Neural progenitor cell (in vitro differentiated cells): ENCODE measurements around the gene CLCN4. TPM values are rescaled to one million over a fixed set of nuclear protein-coding genes. Genes with fewer than 3 reads are reported as not detected.
A peak's percentile ranks its signal among the peaks of the same experiment; 100 is the strongest.

ENCODE experiments used
- DNase-seq: peaks from one replicate; pipeline ENCODE4 v3.0.0-alpha.2; 2016; ENCODE audit warnings: low spot score
- H2AFZ ChIP-seq: fragments of 200-600 bp; sonication (generic); replicated peaks from 2 replicates; pipeline ENCODE4 v1.6.1; 2016; ENCODE audit warnings: antibody characterized with exemption
- H3F3A ChIP-seq: fragments of 200-600 bp; sonication (generic); 2 replicates; pipeline ENCODE4 v1.6.1; 2016; ENCODE audit warnings: antibody characterized with exemption, low read depth
- H3K27ac ChIP-seq: fragments of 200-600 bp; sonication (generic); 2 replicates; pipeline ENCODE4 v1.5.1; 2016; ENCODE audit warnings: mild to moderate bottlenecking
- H3K27me3 ChIP-seq: fragments of 200-600 bp; sonication (generic); 2 replicates; pipeline ENCODE4 v1.6.1; 2016; ENCODE audit warnings: mild to moderate bottlenecking, moderate library complexity
- H3K36me3 ChIP-seq: fragments of 200-600 bp; sonication (generic); 2 replicates; pipeline ENCODE4 v1.5.1; 2016
- H3K4me1 ChIP-seq: fragments of 200-600 bp; sonication (generic); 2 replicates; pipeline ENCODE4 v1.6.1; 2016; ENCODE audit warnings: mixed run types
- H3K4me2 ChIP-seq: fragments of 200-600 bp; sonication (generic); 2 replicates; pipeline ENCODE4 v1.6.1; 2016
- H3K4me3 ChIP-seq: fragments of 200-600 bp; sonication (generic); 2 replicates; pipeline ENCODE4 v1.5.1; 2016
- H3K79me2 ChIP-seq: fragments of 200-600 bp; sonication (generic); 2 replicates; pipeline ENCODE4 v1.6.1; 2016; ENCODE audit warnings: low read depth
- H3K9ac ChIP-seq: fragments of 200-600 bp; sonication (generic); 2 replicates; pipeline ENCODE4 v1.6.1; 2016
- H3K9me3 ChIP-seq: fragments of 200-600 bp; sonication (generic); 2 replicates; pipeline ENCODE4 v1.5.1; 2016; ENCODE audit warnings: low read depth
- H4K20me1 ChIP-seq: fragments of 200-600 bp; sonication (generic); 2 replicates; pipeline ENCODE4 v1.6.1; 2016; ENCODE audit warnings: low read depth
- H3K27ac Mint-ChIP-seq: 3 replicates; pipeline ENCODE4 v1.8.0; 2021; ENCODE audit warnings: mixed read lengths
- H3K27me3 Mint-ChIP-seq: 2 replicates; pipeline ENCODE4 v1.8.0; 2022; ENCODE audit warnings: low read depth, mild to moderate bottlenecking, inconsistent platforms, moderate library complexity, mixed read lengths; ENCODE audit not compliant: insufficient read depth
- H3K36me3 Mint-ChIP-seq: 3 replicates; pipeline ENCODE4 v1.8.0; 2021; ENCODE audit warnings: mixed read lengths
- H3K4me1 Mint-ChIP-seq: 3 replicates; pipeline ENCODE4 v1.8.0; 2021; ENCODE audit warnings: mixed read lengths
- H3K4me3 Mint-ChIP-seq: 3 replicates; pipeline ENCODE4 v1.8.0; 2021; ENCODE audit warnings: mild to moderate bottlenecking, moderate library complexity, mixed read lengths
- H3K9me3 Mint-ChIP-seq: 3 replicates; pipeline ENCODE4 v1.8.0; 2020; ENCODE audit warnings: mixed read lengths
- CTCF ChIP-seq: fragments of 200-600 bp; sonication (generic); IDR thresholded peaks from 2 replicates; pipeline ENCODE4 v1.5.1; 2017; ENCODE audit warnings: antibody characterized with exemption, mild to moderate bottlenecking
- EZH2 ChIP-seq: fragments of 200-600 bp; sonication (generic); IDR thresholded peaks from 2 replicates; pipeline ENCODE4 v1.6.1; 2017; ENCODE audit warnings: antibody characterized with exemption, mild to moderate bottlenecking, moderate library complexity
- EZH2phosphoT487 ChIP-seq: fragments of 200-600 bp; sonication (generic); IDR thresholded peaks from 2 replicates; pipeline ENCODE4 v1.6.1; 2017; ENCODE audit warnings: antibody characterized with exemption
- total RNA-seq: library from RNA; depleted of rRNA; stranded (reverse); fragments of >200 nt; gene quantifications from 2 replicates; pipeline ENCODE4 v1.2.3, GENCODE V29; 2015; ENCODE audit warnings: low replicate concordance

Gene CLCN4
- total RNA-seq, 1 donor from 2014 or later = 6.6 TPM

DNA sequence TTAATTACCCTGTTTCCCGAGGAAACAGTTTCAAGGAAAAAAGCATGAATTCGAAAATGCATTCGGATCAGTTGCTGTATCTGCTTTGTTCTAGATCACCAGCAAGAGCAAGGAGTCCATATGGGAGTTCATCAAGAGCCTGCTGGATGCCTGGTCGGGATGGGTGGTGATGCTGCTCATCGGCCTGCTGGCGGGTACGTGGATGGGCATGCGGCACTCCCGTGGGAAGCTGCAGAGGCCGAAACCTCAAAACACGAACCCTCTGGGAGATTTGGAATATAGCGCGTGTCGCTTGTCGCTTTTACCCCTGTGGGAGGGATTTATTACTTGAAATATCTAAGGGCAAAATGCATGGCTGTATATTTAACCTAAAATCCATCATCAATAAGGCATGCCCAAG is 30.6 kb downstream of the CLCN4 start:
- no peak overlapping the region for H2AFZ ChIP-seq
- Mint-ChIP-seq H3K4me3 (no peak overlapping the region), H3K27me3 (peaks cover 11% of the 10 kb centered on the region), H3K4me1 (peaks cover 12% of the 10 kb centered on the region), H3K27ac (no peak overlapping the region), H3K9me3 (peaks cover 8% of the 10 kb centered on the region), H3K36me3 (peaks cover 5% of the 10 kb centered on the region)
- H3K4me2 ChIP-seq = no peak overlapping the region
- H3K27ac ChIP-seq = no peak overlapping the region
- no peaks in the 10 kb centered on the region for H3K4me1 ChIP-seq
- H3K9ac ChIP-seq = no peak overlapping the region
- TF ChIP-seq EZH2phosphoT487 = no peak
- H3K79me2 ChIP-seq = no peaks in the 10 kb centered on the region
- no peaks in the 10 kb centered on the region for H4K20me1 ChIP-seq
- no peak overlapping the region for H3K4me3 ChIP-seq
- no peaks in the 10 kb centered on the region for H3K27me3 ChIP-seq
- H3K9me3 ChIP-seq = no peaks in the 10 kb centered on the region
- H3K36me3 ChIP-seq = no peaks in the 10 kb centered on the region
- no peaks in the 10 kb centered on the region for H3F3A ChIP-seq
- DNase-seq = no peak

DNA sequence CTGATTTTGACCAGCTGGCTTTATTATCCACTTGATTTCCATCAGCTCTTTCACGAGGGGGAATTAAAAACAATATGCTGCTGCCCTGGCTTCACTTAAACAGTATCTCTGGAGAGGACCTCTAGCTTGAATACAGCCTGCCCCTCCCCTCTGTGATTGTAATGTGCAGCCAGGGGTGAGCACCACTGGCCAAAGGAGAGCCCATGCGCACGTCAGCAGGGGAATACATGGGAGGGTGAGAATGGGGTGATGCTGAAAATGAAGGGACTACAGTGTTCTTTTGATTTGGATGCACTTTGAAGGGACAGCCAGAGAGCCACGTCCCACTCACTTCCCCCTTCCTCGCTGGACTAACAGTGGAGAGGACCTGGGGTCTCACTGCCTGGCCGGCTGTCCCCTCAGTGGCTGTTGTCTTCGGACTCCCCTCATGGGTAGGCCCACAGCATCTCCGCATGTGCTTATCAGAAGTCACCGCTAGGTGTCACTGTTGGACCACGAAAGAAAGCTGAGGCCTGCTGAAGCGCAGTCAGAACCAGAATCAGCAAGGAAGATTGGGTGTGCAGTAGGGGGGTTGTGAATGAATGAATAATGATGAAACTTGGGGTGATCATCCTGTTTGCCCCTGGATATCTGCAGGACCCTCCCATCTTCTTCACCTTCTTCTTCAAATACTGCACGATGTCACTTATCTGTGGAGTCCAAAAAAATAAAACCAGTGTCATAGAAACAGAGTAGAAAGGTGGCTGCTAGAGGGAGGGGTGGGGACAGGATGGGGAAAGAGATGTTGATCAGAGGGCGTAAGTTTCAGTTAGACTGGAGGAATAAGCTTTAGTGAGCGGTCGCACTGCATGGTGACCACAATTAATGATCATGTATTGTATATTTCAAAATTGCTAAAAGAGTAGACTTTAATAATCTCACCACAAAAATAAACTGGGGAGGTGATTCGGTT is 32.8 kb downstream of the CLCN4 start:
- no peaks in the 10 kb centered on the region for H3K79me2 ChIP-seq
- no peak overlapping the region for H3K4me3 ChIP-seq
- TF ChIP-seq CTCF = peak; percentile 82
- TF ChIP-seq EZH2 = no peak
- Mint-ChIP-seq H3K27me3 (peaks cover 6% of the 10 kb centered on the region), H3K27ac (no peak overlapping the region), H3K4me1 (peaks cover 12% of the 10 kb centered on the region), H3K36me3 (peaks cover 5% of the 10 kb centered on the region), H3K4me3 (no peak overlapping the region), H3K9me3 (peaks cover 12% of the 10 kb centered on the region)
- no peaks in the 10 kb centered on the region for H3F3A ChIP-seq
- H3K27me3 ChIP-seq = no peaks in the 10 kb centered on the region
- H3K4me2 ChIP-seq = no peak overlapping the region
- no peaks in the 10 kb centered on the region for H3K9me3 ChIP-seq
- no peaks in the 10 kb centered on the region for H3K4me1 ChIP-seq
- no peaks in the 10 kb centered on the region for H4K20me1 ChIP-seq
- peak; percentile 74 for DNase-seq
- no peak overlapping the region for H2AFZ ChIP-seq
- H3K9ac ChIP-seq = no peak overlapping the region
- no peak overlapping the region for H3K27ac ChIP-seq
- H3K36me3 ChIP-seq = no peaks in the 10 kb centered on the region

DNA sequence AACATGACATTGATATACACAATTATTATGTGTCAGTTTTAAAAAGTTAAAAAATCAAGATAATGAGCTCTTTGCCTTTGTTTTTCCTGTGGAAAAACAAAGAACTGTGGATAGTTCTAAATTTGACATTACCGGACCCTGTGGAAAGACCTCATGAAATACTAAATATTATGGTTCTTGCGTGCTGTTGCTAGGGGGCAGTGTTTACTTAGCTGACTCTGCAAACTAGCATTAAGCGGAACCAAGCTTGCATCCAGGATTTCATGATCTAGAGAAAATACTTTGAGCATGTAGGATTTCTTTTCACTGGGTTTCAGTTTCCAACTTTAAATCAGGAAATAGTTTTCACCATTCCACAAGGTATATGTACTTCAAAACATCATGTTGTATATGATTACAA is 33.6 kb downstream of the CLCN4 start:
- peaks cover 10% of the 10 kb centered on the region for H3K9me3 Mint-ChIP-seq
- Histone ChIP-seq H3K4me2 (no peak overlapping the region), H3K27me3 (no peaks in the 10 kb centered on the region), H3F3A (no peaks in the 10 kb centered on the region), H3K79me2 (no peaks in the 10 kb centered on the region), H2AFZ (no peak overlapping the region), H3K27ac (no peak overlapping the region), H4K20me1 (no peaks in the 10 kb centered on the region), H3K9me3 (no peaks in the 10 kb centered on the region), H3K9ac (no peak overlapping the region), H3K4me3 (no peak overlapping the region), H3K4me1 (no peaks in the 10 kb centered on the region), H3K36me3 (no peaks in the 10 kb centered on the region)
- peaks cover 5% of the 10 kb centered on the region for H3K36me3 Mint-ChIP-seq
- no peak overlapping the region for H3K27ac Mint-ChIP-seq
- no peak overlapping the region for H3K4me3 Mint-ChIP-seq
- DNase-seq = peak; percentile 60
- H3K4me1 Mint-ChIP-seq = peaks cover 12% of the 10 kb centered on the region
- peaks cover 6% of the 10 kb centered on the region for H3K27me3 Mint-ChIP-seq
- TF ChIP-seq EZH2phosphoT487 = no peak
- peak; percentile 73 for TF ChIP-seq CTCF
- TF ChIP-seq EZH2 = no peak

- Histone ChIP-seq H3K4me2 (no peak overlapping the region), H3K9ac (no peak overlapping the region), H3F3A (no peaks in the 10 kb centered on the region), H3K4me3 (no peak overlapping the region), H3K4me1 (no peaks in the 10 kb centered on the region), H3K79me2 (no peaks in the 10 kb centered on the region), H2AFZ (no peak overlapping the region), H3K27ac (no peak overlapping the region), H3K27me3 (no peaks in the 10 kb centered on the region), H4K20me1 (no peaks in the 10 kb centered on the region), H3K36me3 (no peaks in the 10 kb centered on the region), H3K9me3 (no peaks in the 10 kb centered on the region)
- no peaks in the 10 kb centered on the region for H3K36me3 Mint-ChIP-seq
- no peak overlapping the region for H3K4me3 Mint-ChIP-seq
- H3K27me3 Mint-ChIP-seq = no peaks in the 10 kb centered on the region
- no peak overlapping the region for H3K27ac Mint-ChIP-seq
- DNase-seq = no peak
- peaks cover 8% of the 10 kb centered on the region for H3K9me3 Mint-ChIP-seq
- H3K4me1 Mint-ChIP-seq = peaks cover 15% of the 10 kb centered on the region
- no peak for TF ChIP-seq CTCF
- TF ChIP-seq EZH2phosphoT487 = no peak
- no peak for TF ChIP-seq EZH2
These were observed 36.8 kb downstream of the CLCN4 start for GRCh38 chrX:10193587-10193986.
